Keratinocyte (primary cell): Measurements from ENCODE around the gene TMEM132D. TPM values are rescaled to one million over a fixed set of nuclear protein-coding genes. Genes with fewer than 3 reads are reported as not detected.

Experiments
- DNase-seq: peaks from one replicate; pipeline ENCODE4 v3.0.0-alpha.2; 2011; ENCODE audit warnings: low read depth, missing footprints, low spot score
- FAIRE-seq: peaks from 2 replicates; lab custom pipeline; 2011; peaks lifted over from hg19 to GRCh38; lab: Jason Lieb, UNC
- H2AFZ ChIP-seq: 2 replicates; pipeline ENCODE4 v1.6.0; 2012; ENCODE audit warnings: low read length, control low read depth, inconsistent platforms; ENCODE audit not compliant: control insufficient read depth
- H3K27ac ChIP-seq: 2 replicates; pipeline ENCODE4 v1.5.1; 2011; ENCODE audit warnings: low read length; ENCODE audit not compliant: control insufficient read depth, insufficient read depth
- H3K27me3 ChIP-seq: 3 replicates; pipeline ENCODE4 v1.6.0; 2011; ENCODE audit warnings: low read length; ENCODE audit not compliant: control insufficient read depth, insufficient read depth; ENCODE audit errors: extremely low read depth
- H3K36me3 ChIP-seq, 2 experiments: 2 replicates in 1 of 2; 3 replicates in 1 of 2; pipeline ENCODE4 v1.5.1; 2011; ENCODE audit warnings: low read length in 2 of 2, mild to moderate bottlenecking in 1 of 2; ENCODE audit not compliant: control insufficient read depth in 2 of 2, insufficient read depth in 2 of 2; ENCODE audit errors: extremely low read depth in 1 of 2
- H3K4me1 ChIP-seq: 3 replicates; pipeline ENCODE4 v1.5.1; 2011; ENCODE audit warnings: low read length; ENCODE audit not compliant: control insufficient read depth, insufficient read depth; ENCODE audit errors: extremely low read depth
- H3K4me2 ChIP-seq: 3 replicates; pipeline ENCODE4 v1.6.0; 2011; ENCODE audit warnings: low read depth, low read length; ENCODE audit not compliant: control insufficient read depth, insufficient read depth; ENCODE audit errors: extremely low read depth
- H3K4me3 ChIP-seq, 3 experiments: fragments of 200-600 bp in 1 of 3; sonication (generic) in 1 of 3; 2 replicates in 2 of 3; 3 replicates in 1 of 3; pipeline ENCODE4 v1.5.1; 2011 to 2016; ENCODE audit warnings: low read length in 3 of 3, mild to moderate bottlenecking in 3 of 3, control low read depth in 2 of 3, inconsistent platforms in 1 of 3, low read depth in 1 of 3, mixed read lengths in 1 of 3, mixed run types in 1 of 3, moderate library complexity in 1 of 3; ENCODE audit not compliant: control insufficient read depth in 2 of 3, insufficient read depth in 2 of 3; ENCODE audit errors: extremely low read depth in 1 of 3
- H3K79me2 ChIP-seq: 2 replicates; pipeline ENCODE4 v1.6.0; 2012; ENCODE audit warnings: low read length; ENCODE audit not compliant: control insufficient read depth, insufficient read depth
- H3K9ac ChIP-seq: 3 replicates; pipeline ENCODE4 v1.6.0; 2011; ENCODE audit warnings: low read length; ENCODE audit not compliant: control insufficient read depth, insufficient read depth; ENCODE audit errors: extremely low read depth
- H3K9me1 ChIP-seq: 3 replicates; pipeline ENCODE4 v1.6.0; 2011; ENCODE audit warnings: low read length; ENCODE audit not compliant: control insufficient read depth, insufficient read depth; ENCODE audit errors: extremely low read depth
- H3K9me3 ChIP-seq: 2 replicates; pipeline ENCODE4 v1.5.1; 2012; ENCODE audit warnings: low read depth, low read length; ENCODE audit not compliant: control insufficient read depth
- H4K20me1 ChIP-seq: 3 replicates; pipeline ENCODE4 v1.6.0; 2011; ENCODE audit warnings: low read length; ENCODE audit not compliant: control insufficient read depth, insufficient read depth; ENCODE audit errors: extremely low read depth
- EZH2 ChIP-seq: IDR thresholded peaks from one replicate; pipeline ENCODE4 v1.6.1; 2012; ENCODE audit warnings: inconsistent platforms, mild to moderate bottlenecking, low read length, moderate library complexity
- dilution Hi-C: fragments of 300-500 bp; cut with MboI; formaldehyde crosslinking; loops from one replicate; pipeline ENCODE4 v1.7.0; 2020; ENCODE audit warnings: low sequenced_read_pairs; ENCODE audit not compliant: extremely low pct_ligation_motif_present
- polyA plus RNA-seq, 5 experiments: library from polyadenylated mRNA; depleted of rRNA in 3 of 5; stranded (reverse) in 3 of 5; stranded (forward) in 1 of 5; unstranded in 1 of 5; fragments of >200 nt; gene quantifications; 1 replicate in 1 of 5; 2 replicates in 3 of 5; 3 replicates in 1 of 5; pipeline versions ENCODE4 v1.2.1 to v1.2.3, GENCODE V29; 2011 to 2012; ENCODE audit warnings: missing spikeins in 2 of 5, low read depth in 1 of 5, low replicate concordance in 1 of 5
- TF ChIP-seq, protein P1 (sequence below), 3 experiments: IDR thresholded peaks in 1 of 3; conservative IDR thresholded peaks in 1 of 3; optimal IDR thresholded peaks in 1 of 3; 2 replicates in 2 of 3; 3 replicates in 1 of 3; pipeline versions ENCODE3 to v1.5.1; 2011; ENCODE audit warnings: low read length in 3 of 3, mild to moderate bottlenecking in 3 of 3, moderate library complexity in 2 of 3, control low read depth in 1 of 3, inconsistent platforms in 1 of 3; ENCODE audit not compliant: insufficient read depth in 2 of 3; ENCODE audit errors: extremely low read depth in 1 of 3

TMEM132D gene
- polyA plus RNA-seq, 1 donor (not counting 4 experiments of a cell fraction or from before 2014, with no cell fraction given): not detected

GRCh38 chr12:129339336-129339735, 564.5 kb downstream of the TMEM132D start:
- dilution Hi-C loops: no loop called here
- TF ChIP-seq EZH2: no peak
- TF ChIP-seq, protein P1, sequence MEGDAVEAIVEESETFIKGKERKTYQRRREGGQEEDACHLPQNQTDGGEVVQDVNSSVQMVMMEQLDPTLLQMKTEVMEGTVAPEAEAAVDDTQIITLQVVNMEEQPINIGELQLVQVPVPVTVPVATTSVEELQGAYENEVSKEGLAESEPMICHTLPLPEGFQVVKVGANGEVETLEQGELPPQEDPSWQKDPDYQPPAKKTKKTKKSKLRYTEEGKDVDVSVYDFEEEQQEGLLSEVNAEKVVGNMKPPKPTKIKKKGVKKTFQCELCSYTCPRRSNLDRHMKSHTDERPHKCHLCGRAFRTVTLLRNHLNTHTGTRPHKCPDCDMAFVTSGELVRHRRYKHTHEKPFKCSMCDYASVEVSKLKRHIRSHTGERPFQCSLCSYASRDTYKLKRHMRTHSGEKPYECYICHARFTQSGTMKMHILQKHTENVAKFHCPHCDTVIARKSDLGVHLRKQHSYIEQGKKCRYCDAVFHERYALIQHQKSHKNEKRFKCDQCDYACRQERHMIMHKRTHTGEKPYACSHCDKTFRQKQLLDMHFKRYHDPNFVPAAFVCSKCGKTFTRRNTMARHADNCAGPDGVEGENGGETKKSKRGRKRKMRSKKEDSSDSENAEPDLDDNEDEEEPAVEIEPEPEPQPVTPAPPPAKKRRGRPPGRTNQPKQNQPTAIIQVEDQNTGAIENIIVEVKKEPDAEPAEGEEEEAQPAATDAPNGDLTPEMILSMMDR (optimal IDR thresholded peaks at IDR 0.05 in 1 of 3, IDR thresholded peaks at IDR 0.05 in 1 of 3, conservative IDR thresholded peaks at IDR 0.05 in 1 of 3; ENCODE audit: extremely low read depth in 1 of 3, insufficient read depth in 2 of 3, low read length in 3 of 3): no peak
- FAIRE-seq: no peak

GRCh38 chr12:129337413-129337812, 566.4 kb downstream of the TMEM132D start:
- Histone ChIP-seq H3K4me3 (no peak overlapping the region), H3K36me3 (no peaks in the 10 kb centered on the region), H3K4me1 (no peaks in the 10 kb centered on the region), H3K9me1 (no peaks in the 10 kb centered on the region), H3K9me3 (no peaks in the 10 kb centered on the region), H3K9ac (no peak overlapping the region), H2AFZ (no peak overlapping the region), H3K4me2 (no peak overlapping the region), H4K20me1 (no peaks in the 10 kb centered on the region), H3K27ac (no peak overlapping the region), H3K79me2 (no peaks in the 10 kb centered on the region), H3K27me3 (no peaks in the 10 kb centered on the region)
- no peak for DNase-seq
- dilution Hi-C loops: no loop called here
- no peak for FAIRE-seq
- TF ChIP-seq EZH2: no peak
- TF ChIP-seq, protein P1 (optimal IDR thresholded peaks at IDR 0.05 in 1 of 3, IDR thresholded peaks at IDR 0.05 in 1 of 3, conservative IDR thresholded peaks at IDR 0.05 in 1 of 3; ENCODE audit: extremely low read depth in 1 of 3, insufficient read depth in 2 of 3, low read length in 3 of 3): no peak

More at GRCh38 chr12:129339336-129339735, 564.5 kb downstream of the TMEM132D start:
- Histone ChIP-seq H3K4me3 (no peak overlapping the region), H3K27me3 (no peaks in the 10 kb centered on the region), H3K9me1 (no peaks in the 10 kb centered on the region), H4K20me1 (no peaks in the 10 kb centered on the region), H3K4me2 (no peak overlapping the region), H3K36me3 (no peaks in the 10 kb centered on the region), H3K9me3 (no peaks in the 10 kb centered on the region), H2AFZ (no peak overlapping the region), H3K9ac (no peak overlapping the region), H3K4me1 (no peaks in the 10 kb centered on the region), H3K27ac (no peak overlapping the region), H3K79me2 (no peaks in the 10 kb centered on the region)
- DNase-seq: no peak
